Breast epithelium (tissue), 4 donors: ENCODE data around the gene NRXN3. TPM values are rescaled to one million over a fixed set of nuclear protein-coding genes. Genes with fewer than 3 reads are reported as not detected.

ENCODE experiments used
- DNase-seq, 2 donors: peaks; one replicate each; pipeline ENCODE4 v3.0.0-alpha.2; 2019; ENCODE audit warnings: low spot score in 2 of 2
- H3K27ac ChIP-seq, 2 donors: fragments of 200-600 bp; sonication (generic) in 1 of 2; one replicate each; pipeline ENCODE4 v1.5.1; 2016 to 2019; ENCODE audit warnings: mild to moderate bottlenecking in 1 of 2
- H3K27me3 ChIP-seq, 2 donors: fragments of 200-600 bp; sonication (generic) in 1 of 2; one replicate each; pipeline versions ENCODE4 v1.5.1 to v1.6.0; 2017 to 2019; ENCODE audit warnings: control low read depth in 1 of 2, mild to moderate bottlenecking in 1 of 2
- H3K36me3 ChIP-seq: fragments of 200-600 bp; one replicate; pipeline ENCODE4 v1.5.1; 2019
- H3K4me1 ChIP-seq, 2 donors: fragments of 200-600 bp; sonication (generic); one replicate each; pipeline ENCODE4 v1.5.1; 2016 to 2019; ENCODE audit warnings: control low read depth in 1 of 2
- H3K4me3 ChIP-seq, 3 donors: fragments of 200-600 bp; sonication (generic); 1 replicate in 2 of 3; 2 replicates in 1 of 3; pipeline ENCODE4 v1.5.1; 2016 to 2019; ENCODE audit warnings: mild to moderate bottlenecking in 3 of 3, moderate library complexity in 2 of 3
- H3K9me3 ChIP-seq, 2 donors: fragments of 200-600 bp; sonication (generic) in 1 of 2; one replicate each; pipeline ENCODE4 v1.5.1; 2016 to 2019; ENCODE audit warnings: control low read depth in 1 of 2
- CTCF ChIP-seq, 3 donors: fragments of 450-650 bp; IDR thresholded peaks; one replicate each; pipeline ENCODE4 v1.5.1; 2016 to 2017; ENCODE audit warnings: antibody characterized with exemption in 3 of 3, mild to moderate bottlenecking in 3 of 3, moderate library complexity in 3 of 3
- POLR2A ChIP-seq: fragments of 450-650 bp; IDR thresholded peaks from one replicate; pipeline ENCODE4 v1.6.1; 2016; ENCODE audit warnings: antibody characterized with exemption, mild to moderate bottlenecking, moderate library complexity
- POLR2AphosphoS5 ChIP-seq, 3 donors: sonication (generic); formaldehyde crosslinking; IDR thresholded peaks; one replicate each; pipeline ENCODE4 v1.6.1; 2017; ENCODE audit warnings: antibody characterized with exemption in 3 of 3
- intact Hi-C: fragments of 100-400 bp; cut with DNase I; formaldehyde crosslinking; loops from one replicate; pipeline ENCODE4 v1.15.1; 2023; ENCODE audit warnings: low total_unique reads
- total RNA-seq, 3 donors: library from RNA; depleted of rRNA; stranded (reverse); fragments of >200 nt; gene quantifications; one replicate each; pipeline ENCODE4 v1.1.0, GENCODE V29; 2016

Gene NRXN3
- total RNA-seq, 3 donors from 2014 or later, result 2.9 to 3.6 (median 3.5) TPM

- H3K27ac ChIP-seq, result no peak overlapping the region
- no peaks in the 10 kb centered on the region for H3K27me3 ChIP-seq
- no peaks in the 10 kb centered on the region for H3K4me1 ChIP-seq
- no peak for DNase-seq
- TF ChIP-seq CTCF (IDR thresholded peaks at IDR 0.05), result no peak
- TF ChIP-seq POLR2AphosphoS5 (IDR thresholded peaks at IDR 0.05), result no peak
- no peak for TF ChIP-seq POLR2A
- intact Hi-C loops, result no loop called here
- no peaks in the 10 kb centered on the region for H3K36me3 ChIP-seq
- H3K4me3 ChIP-seq, result no peak overlapping the region
- no peaks in the 10 kb centered on the region for H3K9me3 ChIP-seq
Observed at GRCh38 chr14:79602742-79603141, 1432.6 kb downstream of the NRXN3 start.

- H3K4me1 ChIP-seq, result no peaks in the 10 kb centered on the region
- intact Hi-C loops, result no loop called here
- no peaks in the 10 kb centered on the region for H3K9me3 ChIP-seq
- no peak for DNase-seq
- H3K27me3 ChIP-seq, result no peaks in the 10 kb centered on the region
- no peaks in the 10 kb centered on the region for H3K36me3 ChIP-seq
- TF ChIP-seq CTCF (IDR thresholded peaks at IDR 0.05) (no peak), POLR2AphosphoS5 (IDR thresholded peaks at IDR 0.05) (no peak), POLR2A (no peak)
- H3K27ac ChIP-seq, result no peak overlapping the region
- no peak overlapping the region for H3K4me3 ChIP-seq
Observed at GRCh38 chr14:79605849-79606248, 1435.7 kb downstream of the NRXN3 start.

- Histone ChIP-seq H3K36me3 (no peaks in the 10 kb centered on the region), H3K27ac (peak overlapping the region in 1 of 2 donors; percentile 41), H3K27me3 (no peaks in the 10 kb centered on the region), H3K9me3 (no peaks in the 10 kb centered on the region), H3K4me1 (no peaks in the 10 kb centered on the region), H3K4me3 (no peak overlapping the region)
- no peak for TF ChIP-seq POLR2A
- no peak for TF ChIP-seq POLR2AphosphoS5 (IDR thresholded peaks at IDR 0.05)
- TF ChIP-seq CTCF (IDR thresholded peaks at IDR 0.05), result no peak
- DNase-seq, result peak in 1 of 2 donors; percentile 77
- intact Hi-C loops, result no loop called here
Observed at GRCh38 chr14:79608446-79608845, 1438.3 kb downstream of the NRXN3 start.

- no peak for DNase-seq
- no peak overlapping the region for H3K27ac ChIP-seq
- no peaks in the 10 kb centered on the region for H3K36me3 ChIP-seq
- H3K9me3 ChIP-seq, result no peaks in the 10 kb centered on the region
- H3K4me1 ChIP-seq, result no peaks in the 10 kb centered on the region
- TF ChIP-seq CTCF (IDR thresholded peaks at IDR 0.05), result no peak
- no peak for TF ChIP-seq POLR2A
- no peak for TF ChIP-seq POLR2AphosphoS5 (IDR thresholded peaks at IDR 0.05)
- intact Hi-C loops, result no loop called here
- H3K27me3 ChIP-seq, result no peaks in the 10 kb centered on the region
- no peak overlapping the region for H3K4me3 ChIP-seq
Observed at GRCh38 chr14:79613625-79614024, 1443.5 kb downstream of the NRXN3 start.

- no peaks in the 10 kb centered on the region for H3K9me3 ChIP-seq
- DNase-seq, result no peak
- no peaks in the 10 kb centered on the region for H3K27me3 ChIP-seq
- H3K27ac ChIP-seq, result no peak overlapping the region
- intact Hi-C loops, result no loop called here
- no peaks in the 10 kb centered on the region for H3K4me1 ChIP-seq
- TF ChIP-seq CTCF (IDR thresholded peaks at IDR 0.05) (no peak), POLR2A (no peak), POLR2AphosphoS5 (IDR thresholded peaks at IDR 0.05) (no peak)
- no peaks in the 10 kb centered on the region for H3K36me3 ChIP-seq
- H3K4me3 ChIP-seq, result no peak overlapping the region
Observed at GRCh38 chr14:79614448-79614847, 1444.3 kb downstream of the NRXN3 start.
